HG03521 (cell line): ENCODE data around the gene RDX.
"Not testable (repeated sequence)": the region's sequence is repeated elsewhere in the genome, so short reads cannot be mapped to it uniquely, and the experiment has no call there.

Source experiments
- ATAC-seq: cut with Tn5 transposase; IDR thresholded peaks from one replicate; pipeline ENCODE4 v1.9.1; 2021; ENCODE audit warnings: mild to moderate bottlenecking, moderate library complexity; ENCODE audit not compliant: unreplicated experiment

Gene RDX

GRCh38 chr11:110306019-110306388, 9.6 kb upstream of the RDX start:
- not testable (repeated sequence) for ATAC-seq

GRCh38 chr11:110305169-110306018, 9.0 kb upstream of the RDX start:
- no peak for ATAC-seq

- no peak for ATAC-seq
These were observed 7.0 kb upstream of the RDX start for GRCh38 chr11:110303414-110303826.

- no peak for ATAC-seq
These were observed 5.2 kb upstream of the RDX start for GRCh38 chr11:110301577-110301976.

GRCh38 chr11:110301032-110301431, 4.6 kb upstream of the RDX start:
- ATAC-seq = no peak

GRCh38 chr11:110299006-110299785, 2.8 kb upstream of the RDX start:
- ATAC-seq = no peak

GRCh38 chr11:110298301-110298765, 1.9 kb upstream of the RDX start:
- ATAC-seq = no peak

- no peak for ATAC-seq
These were observed 1.4 kb upstream of the RDX start for GRCh38 chr11:110297726-110298300.

- no peak for ATAC-seq
These were observed 787 bp upstream of the RDX start for GRCh38 chr11:110297076-110297725.

- peak; percentile 60 for ATAC-seq
These were observed 736 bp downstream of the RDX start for GRCh38 chr11:110295531-110296225.

GRCh38 chr11:110295086-110295485, 1.3 kb downstream of the RDX start:
- no peak for ATAC-seq

- ATAC-seq = no peak
These were observed 1.9 kb downstream of the RDX start for GRCh38 chr11:110294509-110294908.

GRCh38 chr11:110293389-110293788, 3.0 kb downstream of the RDX start:
- no peak for ATAC-seq

GRCh38 chr11:110292146-110292545, 4.3 kb downstream of the RDX start:
- ATAC-seq = not testable (repeated sequence)

- ATAC-seq = no peak
These were observed 5.7 kb downstream of the RDX start for GRCh38 chr11:110290591-110291334.

GRCh38 chr11:110289472-110289871, 6.9 kb downstream of the RDX start:
- no peak for ATAC-seq

GRCh38 chr11:110287537-110287936, 8.9 kb downstream of the RDX start:
- no peak for ATAC-seq

- no peak for ATAC-seq
These were observed 9.9 kb downstream of the RDX start for GRCh38 chr11:110286298-110287040.

GRCh38 chr11:110283862-110284261, 12.6 kb downstream of the RDX start:
- no peak for ATAC-seq
